SU-DHL-6 (cell line): ENCODE results near the gene ATP2B2.

ENCODE experiments used
- H2AFZ ChIP-seq: fragments of 200-600 bp; sonication (generic); 2 replicates; pipeline ENCODE4 v1.6.1; 2014; ENCODE audit warnings: low read depth, mild to moderate bottlenecking, moderate library complexity, mixed read lengths, antibody characterized with exemption, low read length; ENCODE audit not compliant: severe bottlenecking
- H3F3A ChIP-seq: fragments of 200-600 bp; shearing (Covaris generic); 2 replicates; pipeline ENCODE4 v1.6.0; 2016; ENCODE audit warnings: antibody characterized with exemption, mild to moderate bottlenecking; ENCODE audit not compliant: insufficient read depth
- H3K27ac ChIP-seq: fragments of 200-600 bp; sonication (generic); 2 replicates; pipeline ENCODE4 v1.5.1; 2016; ENCODE audit warnings: low read depth, mild to moderate bottlenecking, low read length, moderate library complexity, mixed read lengths
- H3K27me3 ChIP-seq: fragments of 200-600 bp; sonication (generic), shearing (Covaris generic); 2 replicates; pipeline ENCODE4 v1.6.0; 2014; ENCODE audit warnings: mild to moderate bottlenecking, low read length
- H3K36me3 ChIP-seq: fragments of 200-600 bp; sonication (generic); 2 replicates; pipeline ENCODE4 v1.6.1; 2014; ENCODE audit warnings: mild to moderate bottlenecking, low read length, mixed read lengths
- H3K4me2 ChIP-seq: fragments of 300-600, 200-600 bp; shearing (Covaris generic), sonication (generic); 2 replicates; pipeline ENCODE4 v1.6.0; 2014; ENCODE audit warnings: low read length, low read depth, mild to moderate bottlenecking; ENCODE audit not compliant: poor library complexity, severe bottlenecking
- H3K4me3 ChIP-seq: fragments of 200-600 bp; sonication (generic); 2 replicates; pipeline ENCODE4 v1.5.1; 2014; ENCODE audit warnings: antibody characterized with exemption, low read length, mild to moderate bottlenecking, mixed read lengths; ENCODE audit not compliant: insufficient read depth, poor library complexity, severe bottlenecking
- H3K79me2 ChIP-seq: fragments of 200-600 bp; sonication (generic); 2 replicates; pipeline ENCODE4 v1.6.1; 2014; ENCODE audit warnings: mild to moderate bottlenecking, low read length, moderate library complexity; ENCODE audit not compliant: insufficient read depth
- H3K9ac ChIP-seq: fragments of 200-600 bp; sonication (generic); 2 replicates; pipeline ENCODE4 v1.7.0; 2014; ENCODE audit warnings: mild to moderate bottlenecking, low read length
- H3K9me2 ChIP-seq: fragments of 200-600 bp; sonication (generic); replicated peaks from 2 replicates; pipeline ENCODE4 v1.6.1; 2014; ENCODE audit warnings: low read length; ENCODE audit not compliant: insufficient read depth
- H3K9me3 ChIP-seq: fragments of 200-600 bp; sonication (generic); 2 replicates; pipeline ENCODE4 v1.6.1; 2014; ENCODE audit warnings: low read length, mixed read lengths; ENCODE audit not compliant: insufficient read depth
- H4K20me1 ChIP-seq: fragments of 200-600 bp; sonication (generic); 2 replicates; pipeline ENCODE4 v1.6.1; 2014; ENCODE audit warnings: low read depth, mild to moderate bottlenecking, antibody characterized with exemption, low read length, moderate library complexity, mixed read lengths
- EZH2phosphoT487 ChIP-seq: fragments of 200-600 bp; sonication (generic), shearing (Covaris generic); conservative IDR thresholded peaks from 2 replicates; pipeline ENCODE4 v1.6.1; 2018; ENCODE audit warnings: mild to moderate bottlenecking, antibody characterized with exemption, low read length, moderate library complexity, mixed read lengths
- TF ChIP-seq, protein P1 (sequence below): fragments of 200-600 bp; sonication (generic); IDR thresholded peaks from one replicate; pipeline ENCODE4 v1.5.1; 2017; ENCODE audit warnings: antibody characterized with exemption, mild to moderate bottlenecking, low read length, moderate library complexity; ENCODE audit not compliant: insufficient read depth, poor library complexity, severe bottlenecking

ATP2B2 gene

DNA sequence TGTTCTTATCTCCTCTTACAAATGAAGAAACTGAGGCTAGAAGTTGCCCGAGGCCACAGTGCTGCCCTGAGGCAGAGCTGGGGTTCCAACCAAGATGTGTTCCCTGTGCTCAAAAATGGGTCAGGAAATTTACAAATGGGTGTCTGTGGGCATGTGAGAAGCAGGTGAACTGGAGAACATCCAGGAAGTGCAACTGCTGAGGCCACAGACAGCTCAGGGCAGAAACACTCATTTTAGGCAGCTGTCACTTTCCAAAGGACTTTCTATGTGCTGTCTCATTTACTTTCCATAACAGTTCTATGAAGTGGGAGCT lies 47.2 kb upstream of the ATP2B2 start:
- Histone ChIP-seq H3K9me3 (no peaks in the 10 kb centered on the region), H3K9me2 (no peaks in the 10 kb centered on the region), H3K4me3 (no peak overlapping the region), H3K4me2 (no peak overlapping the region), H3K79me2 (no peaks in the 10 kb centered on the region), H2AFZ (no peak overlapping the region), H3K27me3 (no peaks in the 10 kb centered on the region), H3K27ac (no peak overlapping the region), H3K36me3 (no peaks in the 10 kb centered on the region), H3F3A (no peaks in the 10 kb centered on the region), H3K9ac (no peak overlapping the region), H4K20me1 (no peaks in the 10 kb centered on the region)
- TF ChIP-seq, protein P1, sequence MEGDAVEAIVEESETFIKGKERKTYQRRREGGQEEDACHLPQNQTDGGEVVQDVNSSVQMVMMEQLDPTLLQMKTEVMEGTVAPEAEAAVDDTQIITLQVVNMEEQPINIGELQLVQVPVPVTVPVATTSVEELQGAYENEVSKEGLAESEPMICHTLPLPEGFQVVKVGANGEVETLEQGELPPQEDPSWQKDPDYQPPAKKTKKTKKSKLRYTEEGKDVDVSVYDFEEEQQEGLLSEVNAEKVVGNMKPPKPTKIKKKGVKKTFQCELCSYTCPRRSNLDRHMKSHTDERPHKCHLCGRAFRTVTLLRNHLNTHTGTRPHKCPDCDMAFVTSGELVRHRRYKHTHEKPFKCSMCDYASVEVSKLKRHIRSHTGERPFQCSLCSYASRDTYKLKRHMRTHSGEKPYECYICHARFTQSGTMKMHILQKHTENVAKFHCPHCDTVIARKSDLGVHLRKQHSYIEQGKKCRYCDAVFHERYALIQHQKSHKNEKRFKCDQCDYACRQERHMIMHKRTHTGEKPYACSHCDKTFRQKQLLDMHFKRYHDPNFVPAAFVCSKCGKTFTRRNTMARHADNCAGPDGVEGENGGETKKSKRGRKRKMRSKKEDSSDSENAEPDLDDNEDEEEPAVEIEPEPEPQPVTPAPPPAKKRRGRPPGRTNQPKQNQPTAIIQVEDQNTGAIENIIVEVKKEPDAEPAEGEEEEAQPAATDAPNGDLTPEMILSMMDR: no peak
- no peak for TF ChIP-seq EZH2phosphoT487

DNA sequence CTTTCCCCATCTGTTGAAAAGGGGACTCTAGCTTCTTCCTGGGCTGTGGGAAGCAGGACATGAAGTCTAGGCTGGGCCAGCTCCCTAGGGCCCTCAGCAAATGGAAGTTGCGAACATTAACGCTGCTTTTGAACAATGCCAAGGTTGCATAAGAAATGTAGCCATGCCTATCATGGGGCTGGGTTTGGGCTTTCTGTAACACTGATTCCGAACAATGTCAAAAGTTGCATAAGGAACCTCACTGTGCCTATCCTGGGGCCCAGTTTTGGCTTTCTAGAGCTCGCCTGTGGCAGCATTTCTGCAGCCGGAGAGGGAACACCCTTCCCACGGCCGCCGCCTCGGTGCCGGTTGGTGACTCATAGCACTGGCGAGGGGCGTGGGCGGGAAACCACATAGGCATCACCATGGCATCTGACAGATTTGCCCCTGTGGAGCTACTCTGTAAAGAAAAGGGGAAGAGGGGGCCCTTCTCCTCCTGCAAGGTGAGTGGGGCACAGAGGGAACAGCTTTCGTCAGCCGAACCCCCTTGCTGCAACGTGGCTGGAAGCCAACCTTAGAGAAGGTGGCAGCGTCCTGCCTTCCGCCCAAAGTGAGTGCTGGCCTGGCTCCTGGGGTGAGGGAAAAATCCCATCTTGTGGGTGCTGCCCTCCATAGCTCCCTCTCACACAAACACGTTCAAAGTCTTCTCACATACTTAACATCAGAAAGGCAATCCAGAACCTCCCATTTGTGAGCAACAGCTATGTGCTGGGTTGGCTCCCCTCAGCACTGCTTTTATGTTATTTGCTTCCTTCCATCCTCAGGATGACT lies 46.6 kb upstream of the ATP2B2 start:
- Histone ChIP-seq H3K9ac (no peak overlapping the region), H4K20me1 (no peaks in the 10 kb centered on the region), H3K36me3 (no peaks in the 10 kb centered on the region), H3K27ac (no peak overlapping the region), H3K4me2 (no peak overlapping the region), H3K4me3 (no peak overlapping the region), H3F3A (no peaks in the 10 kb centered on the region), H3K79me2 (no peaks in the 10 kb centered on the region), H3K27me3 (no peaks in the 10 kb centered on the region), H3K9me3 (no peaks in the 10 kb centered on the region), H3K9me2 (no peaks in the 10 kb centered on the region), H2AFZ (no peak overlapping the region)
- TF ChIP-seq, protein P1: no peak
- no peak for TF ChIP-seq EZH2phosphoT487

DNA sequence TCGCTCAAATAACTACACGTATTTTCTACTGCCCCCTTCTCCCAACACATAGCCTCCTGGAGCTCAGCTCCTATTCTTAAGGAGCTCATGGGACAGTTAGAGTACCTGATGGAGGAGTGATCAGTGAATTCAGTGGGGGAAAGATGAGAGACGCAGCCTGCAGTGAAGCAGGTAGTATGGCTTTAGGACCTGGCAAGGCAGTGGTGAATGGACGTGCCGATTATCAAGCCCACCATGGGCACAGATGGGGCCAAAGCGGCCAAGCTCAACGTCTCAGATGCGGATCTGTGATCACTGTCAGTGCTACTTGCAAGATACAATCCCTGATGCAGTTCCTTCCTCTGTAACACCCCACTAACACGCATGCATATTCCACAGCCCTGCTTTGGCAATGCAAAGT lies 45.8 kb upstream of the ATP2B2 start:
- Histone ChIP-seq H2AFZ (no peak overlapping the region), H3K4me2 (no peak overlapping the region), H3K4me3 (no peak overlapping the region), H3K9ac (no peak overlapping the region), H3F3A (no peaks in the 10 kb centered on the region), H3K9me3 (no peaks in the 10 kb centered on the region), H3K79me2 (no peaks in the 10 kb centered on the region), H3K36me3 (no peaks in the 10 kb centered on the region), H3K9me2 (no peaks in the 10 kb centered on the region), H3K27me3 (no peaks in the 10 kb centered on the region), H4K20me1 (no peaks in the 10 kb centered on the region), H3K27ac (no peak overlapping the region)
- TF ChIP-seq, protein P1: no peak
- no peak for TF ChIP-seq EZH2phosphoT487
